PC-9 (cell line): Measurements from ENCODE around the gene PSMD12.

Experiments used
- EZH2 ChIP-seq: fragments of 200-600 bp; sonication (generic); IDR thresholded peaks from 2 replicates; pipeline ENCODE4 v1.8.0; 2017; ENCODE audit warnings: antibody characterized with exemption, low read depth
- TF ChIP-seq, protein P1 (sequence below): fragments of 200-600 bp; sonication (generic); conservative IDR thresholded peaks from 2 replicates; pipeline ENCODE4 v1.6.1; 2017; ENCODE audit warnings: mixed run types, antibody characterized with exemption, mild to moderate bottlenecking, moderate library complexity

DNA sequence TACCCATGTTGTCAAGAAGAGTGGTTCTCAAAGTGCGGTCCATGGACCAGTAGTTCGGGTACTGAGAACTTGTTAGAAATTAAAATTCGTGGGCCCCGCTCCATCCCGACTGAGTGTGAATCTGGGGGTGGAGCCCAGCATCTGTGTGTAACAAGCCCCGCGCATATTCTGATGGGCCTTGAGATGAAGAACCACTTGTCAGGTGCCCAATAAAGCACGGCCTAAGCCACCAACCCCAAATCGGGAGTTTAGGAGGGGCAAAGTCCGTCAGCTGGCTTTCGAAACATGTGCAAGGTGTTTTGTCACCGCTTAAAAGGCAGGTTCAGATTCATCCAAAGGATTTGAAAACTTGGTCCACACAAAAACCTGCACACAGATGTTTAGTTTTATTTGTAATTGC, 29.5 kb downstream of the PSMD12 start:
- TF ChIP-seq, protein P1, sequence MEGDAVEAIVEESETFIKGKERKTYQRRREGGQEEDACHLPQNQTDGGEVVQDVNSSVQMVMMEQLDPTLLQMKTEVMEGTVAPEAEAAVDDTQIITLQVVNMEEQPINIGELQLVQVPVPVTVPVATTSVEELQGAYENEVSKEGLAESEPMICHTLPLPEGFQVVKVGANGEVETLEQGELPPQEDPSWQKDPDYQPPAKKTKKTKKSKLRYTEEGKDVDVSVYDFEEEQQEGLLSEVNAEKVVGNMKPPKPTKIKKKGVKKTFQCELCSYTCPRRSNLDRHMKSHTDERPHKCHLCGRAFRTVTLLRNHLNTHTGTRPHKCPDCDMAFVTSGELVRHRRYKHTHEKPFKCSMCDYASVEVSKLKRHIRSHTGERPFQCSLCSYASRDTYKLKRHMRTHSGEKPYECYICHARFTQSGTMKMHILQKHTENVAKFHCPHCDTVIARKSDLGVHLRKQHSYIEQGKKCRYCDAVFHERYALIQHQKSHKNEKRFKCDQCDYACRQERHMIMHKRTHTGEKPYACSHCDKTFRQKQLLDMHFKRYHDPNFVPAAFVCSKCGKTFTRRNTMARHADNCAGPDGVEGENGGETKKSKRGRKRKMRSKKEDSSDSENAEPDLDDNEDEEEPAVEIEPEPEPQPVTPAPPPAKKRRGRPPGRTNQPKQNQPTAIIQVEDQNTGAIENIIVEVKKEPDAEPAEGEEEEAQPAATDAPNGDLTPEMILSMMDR, result no peak
- no peak for TF ChIP-seq EZH2
